VCaP (cell line): ENCODE results near the gene VIPR1.

ENCODE experiments used
- H3K27ac ChIP-seq: fragments of 450-650 bp; 2 replicates; pipeline ENCODE4 v1.5.1; 2017
- CTCF ChIP-seq: fragments of 450-650 bp; conservative IDR thresholded peaks from 2 replicates; pipeline ENCODE4 v1.5.1; 2017; ENCODE audit warnings: mild to moderate bottlenecking, moderate library complexity

The VIPR1 gene

DNA sequence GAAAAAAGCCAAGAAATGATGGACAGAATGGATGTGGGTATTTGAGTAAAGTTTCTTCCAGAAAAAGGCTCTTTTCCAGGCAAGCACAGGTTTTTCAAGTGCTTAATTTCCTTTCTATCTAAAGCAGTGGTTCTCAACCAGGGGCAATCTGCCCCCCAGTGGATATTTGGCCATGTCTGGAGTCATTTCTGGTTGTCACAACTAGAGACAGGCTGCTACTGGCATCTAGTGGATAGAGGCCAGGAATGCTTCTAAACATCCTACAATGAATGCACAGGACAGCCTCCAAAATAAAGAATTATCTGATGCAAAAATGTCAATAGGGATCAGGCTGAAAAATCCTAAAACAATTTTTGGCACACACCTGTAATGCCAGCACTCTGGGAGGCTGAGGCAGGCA lies 55.4 kb downstream of the VIPR1 start:
- TF ChIP-seq CTCF, result peak; percentile 80
- peak overlapping the region; percentile 32 for H3K27ac ChIP-seq

DNA sequence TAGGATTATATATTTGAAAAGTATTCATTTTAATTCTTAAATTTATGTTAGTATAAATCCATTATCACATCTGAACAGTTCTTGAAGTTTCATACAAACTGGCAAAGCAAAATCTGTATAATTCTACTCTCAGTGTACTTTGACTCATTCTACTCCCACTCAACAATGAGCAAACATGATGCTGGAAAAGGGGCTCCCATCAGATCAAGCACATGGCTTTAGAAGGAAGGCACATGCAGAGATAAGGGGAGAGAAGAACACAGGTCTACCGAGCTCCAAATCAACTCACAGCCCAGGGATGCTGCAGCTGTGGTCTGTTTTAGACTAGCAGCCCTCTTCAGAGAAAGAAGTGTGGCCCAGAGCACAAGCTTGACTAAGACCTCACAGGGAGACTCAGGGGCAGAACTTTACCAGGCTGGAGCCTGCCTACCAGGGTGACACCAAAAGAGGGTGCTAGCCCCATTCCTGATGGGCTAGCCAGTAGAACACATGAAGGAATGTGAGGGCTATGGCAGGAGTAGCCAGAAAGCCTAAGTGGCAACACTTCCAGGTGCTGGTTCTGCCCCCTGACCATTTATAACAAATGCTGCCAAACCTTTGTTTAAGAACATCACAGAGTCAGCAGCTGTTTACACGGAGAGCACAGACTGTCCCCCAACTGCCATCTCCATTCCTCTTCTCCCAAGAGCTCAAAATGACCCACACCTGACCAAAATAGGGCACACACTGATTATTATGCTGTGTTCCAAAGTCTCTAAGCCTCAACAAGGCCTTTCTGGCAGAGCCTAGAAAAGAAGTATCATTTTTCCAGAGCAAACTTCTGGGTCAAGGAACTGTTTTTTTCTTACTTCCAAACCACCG lies 59.8 kb downstream of the VIPR1 start:
- TF ChIP-seq CTCF, result no peak
- H3K27ac ChIP-seq, result peak overlapping the region; percentile 68

GRCh38 chr3:42569593-42570142 lies 67.2 kb downstream of the VIPR1 start:
- peak overlapping the region; percentile 97 for H3K27ac ChIP-seq
- TF ChIP-seq CTCF, result no peak

DNA sequence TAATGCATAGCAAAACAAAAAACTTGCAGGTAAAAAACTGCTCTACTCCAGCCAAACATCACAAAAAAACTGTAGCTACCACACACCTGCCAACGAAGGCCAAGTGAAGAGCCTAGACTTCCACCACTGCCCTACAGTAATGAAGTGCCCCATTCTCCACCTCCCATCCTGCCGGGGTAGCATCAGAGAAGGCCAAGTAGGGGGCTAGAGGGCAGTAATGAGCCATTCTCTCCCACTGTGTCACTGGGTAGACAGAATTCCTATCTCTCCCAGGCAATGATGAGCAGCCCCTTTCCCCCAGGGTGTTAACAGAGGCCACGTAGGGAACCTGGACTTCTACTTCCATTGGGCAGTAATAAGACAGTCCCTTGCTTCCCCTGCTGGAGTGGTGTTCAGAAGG lies 69.8 kb downstream of the VIPR1 start:
- TF ChIP-seq CTCF, result peak; percentile 61
- H3K27ac ChIP-seq, result peak overlapping the region; percentile 97

- TF ChIP-seq CTCF, result no peak
- H3K27ac ChIP-seq, result no peak overlapping the region
Observed at GRCh38 chr3:42575137-42575741, 72.8 kb downstream of the VIPR1 start.

DNA sequence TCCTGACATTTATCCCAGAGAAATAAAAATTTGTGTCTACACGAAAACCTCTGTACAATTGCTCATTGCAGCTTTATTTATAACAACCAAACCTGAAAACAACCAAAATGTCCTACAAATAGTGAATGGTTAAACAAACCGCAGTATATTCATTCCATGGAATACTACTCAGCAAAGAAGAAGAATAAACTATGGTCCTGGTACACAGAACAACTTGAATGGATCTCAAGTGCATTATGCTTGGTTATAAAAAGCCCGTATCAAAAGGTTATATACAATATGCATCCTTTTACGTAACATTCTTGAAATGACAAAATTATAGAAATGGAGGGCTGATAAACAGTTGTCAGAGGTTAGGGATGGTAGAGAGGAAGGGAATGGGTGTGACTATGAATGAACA lies 75.6 kb downstream of the VIPR1 start:
- TF ChIP-seq CTCF, result no peak
- peak overlapping the region; percentile 97; the same call in 1 of the 2 replicates for H3K27ac ChIP-seq

DNA sequence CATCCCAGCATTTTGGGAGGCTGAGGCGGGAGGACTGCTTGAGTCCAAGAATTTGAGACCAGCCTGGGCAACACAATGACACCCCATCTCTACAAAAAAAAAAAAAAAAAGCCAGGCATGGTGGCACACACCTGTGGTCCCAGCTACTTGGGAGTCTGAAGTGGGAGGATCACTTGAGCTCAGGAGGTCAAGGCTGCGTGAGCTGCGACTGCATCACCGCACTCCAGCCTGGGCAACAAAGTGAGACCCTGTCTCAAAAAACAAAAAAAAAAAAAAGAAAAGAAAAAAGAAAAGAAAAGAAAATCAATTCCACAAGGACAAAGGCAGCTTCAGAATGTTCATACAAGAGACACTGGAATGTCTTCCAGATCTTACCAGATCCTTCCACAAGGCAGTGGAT lies 76.9 kb downstream of the VIPR1 start:
- peak overlapping the region; percentile 97 for H3K27ac ChIP-seq

DNA sequence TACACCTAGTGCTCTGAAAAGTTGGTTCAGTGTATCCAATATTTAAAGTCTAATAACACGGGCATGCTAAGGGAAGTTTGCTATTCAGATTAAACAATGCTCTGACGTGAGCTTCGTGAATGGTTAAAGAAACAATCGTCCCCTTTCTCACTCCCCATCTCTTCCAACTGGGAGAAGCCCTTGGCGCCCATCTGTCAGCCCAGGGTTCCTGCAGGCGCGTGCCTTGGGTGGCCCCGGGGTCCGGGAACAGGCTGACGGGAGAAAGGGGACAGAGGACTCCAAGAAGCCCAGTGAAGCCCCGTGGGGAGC lies 78.9 kb downstream of the VIPR1 start:
- H3K27ac ChIP-seq, result peak overlapping the region; percentile 97
- no peak for TF ChIP-seq CTCF
